GM06990 (cell line): ENCODE data around the gene MICAL3.

ENCODE experiments used
- DNase-seq: peaks from one replicate; pipeline ENCODE4 v3.0.0-alpha.2; 2011; ENCODE audit not compliant: insufficient read length; ENCODE audit errors: extremely low read depth
- H3K27me3 ChIP-seq: replicated peaks from 2 replicates; pipeline ENCODE4 v1.6.0; 2011; ENCODE audit warnings: low read length; ENCODE audit not compliant: control insufficient read depth, insufficient read depth
- H3K36me3 ChIP-seq: 2 replicates; pipeline ENCODE4 v1.5.1; 2011; ENCODE audit warnings: low read length; ENCODE audit not compliant: control insufficient read depth, insufficient read depth
- H3K4me3 ChIP-seq: replicated peaks from 2 replicates; pipeline ENCODE4 v1.5.1; 2011; ENCODE audit warnings: low read depth, mild to moderate bottlenecking, control low read depth, low read length
- TF ChIP-seq, protein P1 (sequence below): IDR thresholded peaks from 2 replicates; pipeline ENCODE4 v1.5.1; 2011; ENCODE audit warnings: low read length, control low read depth, mild to moderate bottlenecking, inconsistent platforms; ENCODE audit not compliant: insufficient read depth, poor library complexity, severe bottlenecking

Gene MICAL3

GRCh38 chr22:17753401-17753989, 270.9 kb downstream of the MICAL3 start:
- no peak for DNase-seq
- Histone ChIP-seq H3K4me3 (no peak overlapping the region), H3K36me3 (peaks cover 4% of the 10 kb centered on the region), H3K27me3 (no peaks in the 10 kb centered on the region)
- TF ChIP-seq, protein P1, sequence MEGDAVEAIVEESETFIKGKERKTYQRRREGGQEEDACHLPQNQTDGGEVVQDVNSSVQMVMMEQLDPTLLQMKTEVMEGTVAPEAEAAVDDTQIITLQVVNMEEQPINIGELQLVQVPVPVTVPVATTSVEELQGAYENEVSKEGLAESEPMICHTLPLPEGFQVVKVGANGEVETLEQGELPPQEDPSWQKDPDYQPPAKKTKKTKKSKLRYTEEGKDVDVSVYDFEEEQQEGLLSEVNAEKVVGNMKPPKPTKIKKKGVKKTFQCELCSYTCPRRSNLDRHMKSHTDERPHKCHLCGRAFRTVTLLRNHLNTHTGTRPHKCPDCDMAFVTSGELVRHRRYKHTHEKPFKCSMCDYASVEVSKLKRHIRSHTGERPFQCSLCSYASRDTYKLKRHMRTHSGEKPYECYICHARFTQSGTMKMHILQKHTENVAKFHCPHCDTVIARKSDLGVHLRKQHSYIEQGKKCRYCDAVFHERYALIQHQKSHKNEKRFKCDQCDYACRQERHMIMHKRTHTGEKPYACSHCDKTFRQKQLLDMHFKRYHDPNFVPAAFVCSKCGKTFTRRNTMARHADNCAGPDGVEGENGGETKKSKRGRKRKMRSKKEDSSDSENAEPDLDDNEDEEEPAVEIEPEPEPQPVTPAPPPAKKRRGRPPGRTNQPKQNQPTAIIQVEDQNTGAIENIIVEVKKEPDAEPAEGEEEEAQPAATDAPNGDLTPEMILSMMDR: no peak

- Histone ChIP-seq H3K27me3 (no peaks in the 10 kb centered on the region), H3K4me3 (no peak overlapping the region), H3K36me3 (peaks cover 4% of the 10 kb centered on the region)
- TF ChIP-seq, protein P1: no peak
- DNase-seq: no peak
Measured at GRCh38 chr22:17751596-17751995, 272.8 kb downstream of the MICAL3 start.

DNA sequence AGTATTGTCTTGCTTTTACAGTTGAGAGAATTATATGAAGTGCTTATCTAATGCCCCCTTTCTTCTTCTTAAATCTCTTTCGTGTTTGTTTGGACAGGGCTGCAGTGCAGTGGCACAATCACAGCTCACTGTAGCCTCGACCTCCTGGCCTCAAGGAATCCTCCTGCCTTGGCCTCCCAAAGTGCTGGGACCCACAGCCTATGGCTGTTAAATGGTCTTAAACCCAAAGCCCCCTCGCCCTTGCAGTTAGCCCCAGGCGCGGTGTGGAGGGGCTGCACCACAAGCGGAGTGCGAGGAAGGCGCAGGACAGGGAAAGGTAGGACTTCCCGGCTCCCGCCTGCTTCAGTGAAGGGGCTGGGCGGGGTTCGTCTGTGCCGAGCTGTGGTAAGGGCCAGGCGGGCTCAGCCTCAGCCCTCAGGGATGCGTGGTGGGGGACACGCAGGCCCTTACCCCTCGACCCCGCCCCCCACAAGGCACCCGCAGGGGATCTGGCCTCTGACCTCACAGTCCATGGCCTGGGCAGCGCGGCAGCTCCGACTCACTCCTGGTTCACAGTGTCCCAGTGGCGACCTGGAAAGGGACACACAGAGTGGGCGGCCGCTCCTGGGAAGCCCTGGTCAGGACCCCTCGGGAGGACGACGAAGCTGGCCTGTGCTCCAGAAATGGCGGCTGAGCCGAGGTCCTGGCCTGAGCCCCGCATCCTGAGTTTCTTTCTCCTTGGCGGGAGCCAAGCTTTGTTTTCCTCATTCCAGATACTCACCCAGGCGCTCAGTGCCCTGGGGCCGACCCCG, 274.6 kb downstream of the MICAL3 start:
- no peak overlapping the region for H3K4me3 ChIP-seq
- DNase-seq: no peak
- H3K36me3 ChIP-seq: peaks cover 4% of the 10 kb centered on the region
- H3K27me3 ChIP-seq: no peaks in the 10 kb centered on the region
- TF ChIP-seq, protein P1: no peak

- H3K36me3 ChIP-seq: peaks cover 4% of the 10 kb centered on the region
- TF ChIP-seq, protein P1: no peak
- no peak for DNase-seq
- H3K4me3 ChIP-seq: no peak overlapping the region
- no peaks in the 10 kb centered on the region for H3K27me3 ChIP-seq
Measured at GRCh38 chr22:17748555-17749353, 275.6 kb downstream of the MICAL3 start.

DNA sequence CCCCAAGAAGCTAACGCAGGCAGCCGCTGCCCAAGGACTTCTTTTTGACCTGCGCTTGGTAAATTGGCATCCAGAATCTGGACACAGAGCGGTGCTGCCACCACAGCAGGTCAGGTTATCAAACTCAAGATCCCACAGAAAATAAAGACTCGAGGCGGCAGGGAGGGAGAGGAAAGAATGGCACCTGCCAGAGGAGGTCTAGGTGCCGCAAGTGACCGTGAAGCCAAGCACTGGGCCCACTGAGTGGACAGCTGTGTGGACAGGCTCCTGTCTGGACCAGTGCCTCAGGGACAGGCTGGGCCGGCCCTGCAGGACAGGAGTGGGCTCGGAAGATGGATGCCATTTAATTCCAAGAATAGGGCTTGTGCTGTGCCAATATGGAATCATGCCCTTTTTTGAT, 277.4 kb downstream of the MICAL3 start:
- no peaks in the 10 kb centered on the region for H3K27me3 ChIP-seq
- peaks cover 2% of the 10 kb centered on the region for H3K36me3 ChIP-seq
- H3K4me3 ChIP-seq: no peak overlapping the region
- DNase-seq: no peak
- TF ChIP-seq, protein P1: no peak
